ENCODE data around the gene KAT14.
"Not testable (repeated sequence)": the region's sequence is repeated elsewhere in the genome, so short reads cannot be mapped to it uniquely, and the experiment has no call there.

The KAT14 gene

DNA sequence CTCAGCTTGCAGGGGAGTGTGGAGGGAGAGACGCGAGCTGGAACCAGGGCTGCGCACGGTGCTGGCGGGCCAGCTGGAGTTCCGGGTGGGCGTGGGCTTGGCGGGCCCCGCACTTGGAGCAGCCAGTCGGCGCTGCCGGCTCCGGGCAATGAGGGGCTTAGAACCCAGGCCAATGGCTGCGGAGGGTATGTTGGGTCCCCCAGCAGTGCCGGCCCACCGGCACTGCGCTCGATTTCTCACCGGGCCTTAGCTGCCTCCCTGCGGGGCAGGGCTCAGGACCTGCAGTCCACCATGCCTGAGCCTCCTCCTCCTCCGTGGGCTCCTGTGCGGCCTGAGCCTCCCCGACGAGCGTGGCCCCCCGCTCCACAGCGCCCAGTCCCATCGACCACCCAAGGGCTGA is 89.1 kb downstream of the KAT14 start:
- not testable (repeated sequence) for DNase-seq

DNA sequence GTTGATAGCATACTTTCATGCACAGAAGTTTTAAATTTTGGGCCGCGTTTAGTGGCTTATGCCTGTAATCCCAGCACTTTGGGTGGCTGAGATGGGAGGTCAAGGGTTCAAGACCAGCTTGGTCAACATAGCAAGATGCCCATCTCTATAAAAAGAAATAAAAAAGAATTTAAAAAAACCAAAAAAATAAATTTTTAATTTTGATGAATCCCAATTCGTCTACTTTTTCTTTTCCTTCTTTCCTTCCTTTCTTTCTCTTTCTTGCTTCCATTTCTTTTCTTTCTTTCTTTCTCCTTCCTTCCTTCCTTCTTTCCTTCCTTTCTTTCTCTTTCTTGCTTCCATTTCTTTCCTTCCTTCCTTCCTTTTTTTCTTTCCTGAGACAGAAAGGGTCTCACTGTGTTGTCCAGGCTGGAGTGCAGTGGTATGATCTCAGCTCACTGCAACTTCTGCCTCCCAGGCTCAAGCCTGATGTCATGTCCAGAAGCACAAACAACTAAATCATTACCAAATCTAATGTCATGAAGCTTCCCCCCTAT is 95.8 kb downstream of the KAT14 start:
- no peak for DNase-seq

All from NCI-H2227 treated with DMSO at 0.1 percent for 48 hours (cell line).